ENCODE data around the gene IGSF23. TPM values are rescaled to one million over a fixed set of nuclear protein-coding genes. Genes with fewer than 3 reads are reported as not detected.

IGSF23 gene
- total RNA-seq, 1 experiment from 2014 or later: not detected

DNA sequence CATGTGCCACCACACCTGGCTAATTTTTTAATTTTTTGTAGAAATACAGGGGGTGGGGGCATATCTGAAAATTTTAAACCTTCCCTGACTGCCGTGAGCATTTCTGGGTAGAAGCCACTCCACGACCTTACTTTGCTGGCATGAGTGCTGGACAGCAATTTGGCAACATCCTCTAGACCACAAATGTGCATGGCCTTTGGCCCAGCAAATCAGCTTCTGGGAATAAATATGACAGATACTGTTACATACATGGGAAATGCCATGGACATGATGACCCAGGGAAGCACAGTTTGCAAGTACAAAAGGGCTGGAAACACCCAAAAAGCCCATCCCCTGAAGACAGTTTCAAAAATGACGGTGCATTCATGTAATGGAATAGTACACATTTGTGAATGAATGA lies 27.2 kb downstream of the IGSF23 start:
- no peak for DNase-seq (ENCODE audit: low spot score)

DNA sequence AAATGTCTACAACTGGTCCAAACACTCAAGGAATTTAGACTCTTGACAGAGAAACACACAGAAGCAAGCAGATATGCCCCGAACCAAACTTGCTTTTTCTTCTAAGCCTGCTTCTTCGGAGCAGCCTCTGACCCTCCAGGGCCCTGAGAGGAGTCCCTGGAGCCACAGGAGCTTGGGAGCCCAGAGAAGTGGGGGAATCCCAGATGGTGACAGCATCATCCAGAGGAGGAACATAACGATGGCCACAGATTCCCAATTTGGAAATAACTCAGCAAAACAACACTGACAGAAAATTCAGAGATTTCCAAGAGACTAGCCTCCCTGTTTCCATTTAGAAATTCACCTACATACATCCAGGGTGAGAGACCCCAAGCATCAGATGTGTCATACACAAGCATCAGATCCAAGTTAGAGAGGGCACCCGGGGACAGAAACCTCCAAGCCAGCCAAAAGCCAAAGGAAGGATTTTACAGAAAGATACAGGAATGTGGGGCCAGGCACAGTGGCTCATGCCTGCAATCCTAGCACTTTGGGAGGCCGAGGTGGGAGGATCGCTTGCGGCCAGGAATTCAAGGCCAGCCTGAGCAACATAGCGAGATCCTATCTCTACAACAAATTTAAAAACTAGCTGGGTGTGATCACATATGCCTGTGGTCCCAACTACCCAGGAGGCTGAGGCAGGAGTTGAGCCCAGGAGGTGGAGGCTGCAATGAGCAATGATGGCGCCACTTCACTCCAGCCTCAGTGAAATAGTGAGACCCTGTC lies 28.3 kb downstream of the IGSF23 start:
- no peak for DNase-seq (ENCODE audit: low spot score)

DNA sequence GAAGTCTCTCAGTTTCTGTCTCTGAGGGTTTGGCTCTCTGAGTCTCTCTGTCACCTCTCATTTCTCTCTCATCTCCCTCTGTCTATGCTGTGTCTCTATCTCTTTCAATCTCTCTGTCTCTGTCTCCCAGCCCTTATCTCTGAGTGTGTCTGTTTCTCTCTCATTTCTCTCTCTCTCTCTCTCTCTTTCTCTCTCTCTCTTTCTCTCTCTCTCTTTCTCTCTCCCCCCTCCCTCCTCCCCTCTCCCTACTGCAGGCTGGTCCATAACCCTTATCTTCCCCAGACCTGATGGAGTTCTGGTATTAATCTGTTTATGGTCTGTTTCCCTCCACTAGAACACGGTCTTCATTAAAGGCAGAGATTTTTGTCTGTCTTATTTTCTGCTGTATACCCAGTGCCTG lies 29.0 kb downstream of the IGSF23 start:
- DNase-seq (ENCODE audit: low spot score): no peak

DNA sequence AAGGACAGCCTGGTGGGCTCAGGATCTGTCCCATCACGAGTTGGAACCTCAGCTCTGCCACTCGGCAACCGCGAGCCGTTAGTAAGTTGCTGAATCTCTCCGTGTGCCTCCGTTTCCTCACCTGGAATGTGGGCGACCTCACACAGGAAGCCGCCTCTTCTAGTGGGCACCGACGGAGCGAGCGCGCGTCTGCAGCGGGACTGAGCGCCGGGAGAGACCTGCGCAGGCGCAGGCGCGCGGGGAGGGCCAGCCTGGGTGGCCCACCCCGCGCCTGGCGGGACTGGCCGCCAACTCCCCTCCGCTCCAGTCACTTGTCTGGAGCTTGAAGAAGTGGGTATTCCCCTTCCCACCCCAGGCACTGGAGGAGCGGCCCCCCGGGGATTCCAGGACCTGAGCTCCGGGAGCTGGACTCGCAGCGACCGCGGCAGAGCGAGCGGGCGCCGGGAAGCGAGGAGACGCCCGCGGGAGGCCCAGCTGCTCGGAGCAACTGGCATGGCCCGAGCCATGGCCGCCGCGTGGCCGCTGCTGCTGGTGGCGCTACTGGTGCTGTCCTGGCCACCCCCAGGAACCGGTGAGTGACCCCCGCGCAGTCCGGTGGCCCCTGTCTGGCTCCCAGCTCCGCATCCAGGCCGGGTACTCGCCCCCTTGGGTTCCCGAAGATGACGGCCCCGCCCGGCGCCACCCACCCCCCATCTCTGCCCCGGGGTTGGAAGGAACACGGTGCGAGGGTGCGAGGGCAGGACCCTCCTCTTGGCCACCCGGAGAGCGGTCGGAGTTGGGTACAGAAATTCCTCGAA lies 30.4 kb downstream of the IGSF23 start, which contains the start of gene PVR:
PVR (plus strand) TSS at position 306 of the 797 bp plus-strand sequence; CDS start at position 493, 187 bp downstream.
- peak; percentile 95 for DNase-seq (ENCODE audit: low spot score)

DNA sequence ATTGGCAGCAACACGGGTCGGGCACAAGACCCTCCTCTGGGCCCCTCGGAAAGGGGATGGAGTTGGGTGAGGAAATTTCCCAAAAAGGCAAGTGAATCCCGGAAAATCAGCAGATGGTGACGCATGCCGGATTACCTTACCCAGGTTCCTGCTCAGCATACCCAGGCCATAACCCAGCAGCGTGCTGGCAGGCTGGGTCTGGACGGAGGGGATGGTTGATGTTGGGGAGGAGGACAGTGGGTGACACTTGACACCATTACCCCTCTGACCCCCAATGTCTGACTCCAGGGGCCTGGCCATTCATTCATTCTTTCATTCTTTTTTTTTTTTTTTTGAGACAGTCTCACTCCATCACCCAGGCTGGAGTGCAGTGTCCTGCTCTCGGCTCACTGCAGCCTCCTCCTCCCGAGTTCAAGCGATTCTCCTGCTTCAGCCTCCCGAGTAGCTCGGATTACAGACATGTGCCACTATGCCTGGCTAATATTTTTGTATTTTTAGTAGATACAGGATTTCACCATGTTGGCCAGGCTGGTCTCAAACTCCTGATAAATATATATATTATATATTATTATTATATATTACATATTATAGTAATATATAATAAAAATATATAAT lies 31.1 kb downstream of the IGSF23 start:
- peak; percentile 77 for DNase-seq (ENCODE audit: low spot score)

DNA sequence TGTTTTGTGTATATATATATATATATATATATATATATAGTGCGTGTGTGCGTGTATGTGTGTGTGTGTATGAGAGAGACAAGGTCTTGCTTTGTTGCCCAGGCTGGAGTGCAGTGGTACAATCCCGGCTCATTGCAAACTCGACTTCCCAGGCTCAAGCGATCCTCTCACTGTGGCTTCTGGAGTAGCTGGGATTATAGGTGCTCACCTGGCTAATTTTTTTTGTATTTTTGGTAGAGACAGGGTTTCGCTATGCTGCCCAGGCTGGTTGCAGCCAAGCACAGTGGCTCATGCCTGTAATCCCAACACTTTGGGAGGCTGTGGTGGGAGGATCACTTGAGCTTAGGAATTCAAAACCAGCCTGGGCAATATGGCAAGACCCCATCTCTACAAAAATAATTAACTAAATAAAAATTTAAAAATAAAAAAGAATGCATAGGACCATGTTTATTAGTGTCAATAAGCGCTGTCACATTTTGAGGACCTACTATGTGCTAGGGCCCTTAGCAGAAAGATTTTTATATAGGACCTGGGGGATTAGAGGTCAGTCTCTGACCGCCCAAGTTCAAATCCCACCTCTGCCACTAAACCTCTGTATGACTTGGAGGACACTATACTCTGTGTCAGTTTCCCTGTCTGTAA lies 32.2 kb downstream of the IGSF23 start:
- no peak for DNase-seq (ENCODE audit: low spot score)

DNA sequence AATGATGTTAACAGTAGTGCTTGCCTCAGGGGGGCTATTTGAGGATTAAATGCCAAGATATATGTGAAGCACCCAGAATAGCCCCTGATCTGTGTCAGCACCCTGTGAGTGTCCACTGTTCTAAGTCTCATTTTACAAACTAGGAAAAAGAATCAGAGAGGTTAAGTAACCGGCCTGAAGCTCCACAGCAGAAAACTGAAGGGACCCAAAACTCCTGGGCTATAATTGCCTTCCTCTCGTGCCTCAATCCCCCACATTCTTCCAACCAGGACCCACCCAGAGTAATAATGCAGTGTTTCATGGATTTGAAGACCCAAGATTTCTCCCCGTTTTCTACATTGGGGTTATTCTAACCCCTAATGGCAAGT lies 32.7 kb downstream of the IGSF23 start:
- no peak for DNase-seq (ENCODE audit: low spot score)

DNA sequence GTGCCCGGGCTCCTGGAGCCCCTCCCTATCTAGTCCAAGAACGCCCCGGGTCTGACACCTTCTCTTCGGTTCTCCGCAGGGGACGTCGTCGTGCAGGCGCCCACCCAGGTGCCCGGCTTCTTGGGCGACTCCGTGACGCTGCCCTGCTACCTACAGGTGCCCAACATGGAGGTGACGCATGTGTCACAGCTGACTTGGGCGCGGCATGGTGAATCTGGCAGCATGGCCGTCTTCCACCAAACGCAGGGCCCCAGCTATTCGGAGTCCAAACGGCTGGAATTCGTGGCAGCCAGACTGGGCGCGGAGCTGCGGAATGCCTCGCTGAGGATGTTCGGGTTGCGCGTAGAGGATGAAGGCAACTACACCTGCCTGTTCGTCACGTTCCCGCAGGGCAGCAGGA lies 33.8 kb downstream of the IGSF23 start:
- no peak for DNase-seq (ENCODE audit: low spot score)

DNA sequence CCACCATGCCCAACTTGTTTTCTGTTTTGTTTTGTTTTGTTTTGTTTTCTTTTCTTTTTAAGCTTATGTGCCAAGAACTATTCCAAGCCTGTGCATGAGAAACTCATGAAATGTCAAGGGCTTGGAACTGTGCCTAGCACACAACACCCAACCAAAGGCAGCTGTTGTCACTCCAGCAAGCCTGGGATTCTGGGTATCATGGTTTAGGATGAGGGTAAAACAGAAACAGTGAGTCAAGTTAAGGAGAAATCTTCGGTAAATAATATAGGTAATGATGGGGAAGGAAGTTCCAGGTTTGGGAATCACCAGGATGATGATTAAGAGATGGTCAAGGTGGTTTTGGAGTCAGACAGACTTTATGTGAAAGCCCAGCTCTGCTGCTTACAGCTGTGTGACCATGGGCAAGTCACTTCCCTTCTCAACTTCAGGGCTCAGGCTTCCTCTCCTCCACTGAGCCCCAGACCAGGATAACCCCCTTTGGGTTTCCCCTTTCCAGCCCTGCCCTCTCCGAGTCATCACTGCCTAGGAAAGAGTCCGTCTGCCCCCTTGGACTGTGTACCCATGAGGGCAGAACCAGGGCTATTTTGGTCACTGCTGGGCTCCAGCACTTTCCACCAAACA lies 35.4 kb downstream of the IGSF23 start:
- no peak for DNase-seq (ENCODE audit: low spot score)

DNA sequence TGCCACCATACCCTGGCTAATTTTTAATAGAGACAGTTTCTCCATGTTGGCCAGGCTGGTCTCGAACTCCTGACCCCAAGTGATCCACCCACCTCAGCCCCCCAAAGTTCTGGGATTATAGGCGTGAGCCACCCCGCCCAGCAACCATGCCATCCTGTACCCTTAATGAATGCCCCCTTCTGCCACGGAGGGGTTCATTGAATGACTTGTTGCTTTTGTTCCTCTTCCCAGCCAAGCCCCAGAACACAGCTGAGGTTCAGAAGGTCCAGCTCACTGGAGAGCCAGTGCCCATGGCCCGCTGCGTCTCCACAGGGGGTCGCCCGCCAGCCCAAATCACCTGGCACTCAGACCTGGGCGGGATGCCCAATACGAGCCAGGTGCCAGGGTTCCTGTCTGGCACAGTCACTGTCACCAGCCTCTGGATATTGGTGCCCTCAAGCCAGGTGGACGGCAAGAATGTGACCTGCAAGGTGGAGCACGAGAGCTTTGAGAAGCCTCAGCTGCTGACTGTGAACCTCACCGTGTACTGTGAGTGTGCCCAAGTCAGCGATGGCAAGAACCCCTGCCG lies 36.3 kb downstream of the IGSF23 start:
- peak; percentile 1 for DNase-seq (ENCODE audit: low spot score)

DNA sequence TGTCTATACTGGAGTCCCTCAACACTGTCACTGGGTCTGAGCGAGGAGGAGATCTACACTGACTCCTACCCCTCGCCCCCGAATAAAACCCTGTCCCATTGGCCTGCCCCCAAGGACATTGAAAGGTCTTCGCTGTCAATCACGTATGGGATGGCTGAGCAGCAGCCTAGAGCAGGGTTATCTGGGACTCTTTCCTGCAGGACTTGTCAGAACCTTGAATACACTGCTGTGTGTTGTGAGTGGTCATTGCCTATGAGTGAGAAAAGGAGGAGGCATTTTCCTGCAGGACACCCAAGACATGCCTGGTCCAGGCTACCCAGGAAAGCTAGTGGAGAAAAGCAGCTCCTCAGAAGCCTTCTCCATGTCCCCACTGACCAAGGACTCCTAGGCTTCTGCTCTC lies 40.0 kb downstream of the IGSF23 start:
- DNase-seq (ENCODE audit: low spot score): peak; percentile 19

DNA sequence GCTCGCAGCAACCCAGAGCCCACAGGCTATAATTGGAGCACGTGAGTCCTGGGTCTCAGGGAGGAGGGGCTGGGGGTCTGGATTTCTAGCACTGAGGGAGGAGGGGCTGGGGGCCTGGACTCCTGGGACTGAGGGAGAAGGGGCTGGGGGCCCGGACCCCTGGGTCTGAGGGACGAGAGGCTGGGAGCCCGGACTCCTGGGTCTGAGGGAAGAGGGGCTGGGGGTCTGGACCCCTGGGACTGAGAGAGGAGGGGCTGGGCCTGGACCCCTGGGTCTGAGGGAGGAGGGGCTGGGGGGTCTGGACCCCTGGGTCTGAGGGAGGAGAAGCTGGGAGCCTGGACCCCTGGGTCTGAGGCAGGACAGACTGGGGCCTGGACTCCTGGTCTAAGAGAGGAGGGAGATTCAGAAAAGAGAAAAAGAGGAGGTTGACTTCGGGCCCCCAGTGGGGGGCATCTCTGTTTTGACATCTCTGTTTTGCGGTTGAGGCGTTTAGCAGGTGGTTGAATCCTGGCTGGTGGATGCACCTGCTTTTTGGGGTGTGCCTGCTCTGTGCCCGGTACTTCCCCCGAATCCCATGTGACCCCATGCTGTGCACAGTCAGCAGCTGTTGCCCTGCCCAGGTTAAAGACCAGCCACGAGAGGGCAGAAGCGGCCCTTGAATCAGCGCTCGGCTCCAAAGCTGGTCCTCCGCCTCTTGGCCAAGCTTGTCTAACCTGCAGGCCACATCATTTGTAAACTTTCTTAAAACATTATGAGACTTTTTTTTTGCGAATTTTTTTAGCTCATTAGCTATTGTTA lies 40.8 kb downstream of the IGSF23 start:
- peak; percentile 94 for DNase-seq (ENCODE audit: low spot score)

DNA sequence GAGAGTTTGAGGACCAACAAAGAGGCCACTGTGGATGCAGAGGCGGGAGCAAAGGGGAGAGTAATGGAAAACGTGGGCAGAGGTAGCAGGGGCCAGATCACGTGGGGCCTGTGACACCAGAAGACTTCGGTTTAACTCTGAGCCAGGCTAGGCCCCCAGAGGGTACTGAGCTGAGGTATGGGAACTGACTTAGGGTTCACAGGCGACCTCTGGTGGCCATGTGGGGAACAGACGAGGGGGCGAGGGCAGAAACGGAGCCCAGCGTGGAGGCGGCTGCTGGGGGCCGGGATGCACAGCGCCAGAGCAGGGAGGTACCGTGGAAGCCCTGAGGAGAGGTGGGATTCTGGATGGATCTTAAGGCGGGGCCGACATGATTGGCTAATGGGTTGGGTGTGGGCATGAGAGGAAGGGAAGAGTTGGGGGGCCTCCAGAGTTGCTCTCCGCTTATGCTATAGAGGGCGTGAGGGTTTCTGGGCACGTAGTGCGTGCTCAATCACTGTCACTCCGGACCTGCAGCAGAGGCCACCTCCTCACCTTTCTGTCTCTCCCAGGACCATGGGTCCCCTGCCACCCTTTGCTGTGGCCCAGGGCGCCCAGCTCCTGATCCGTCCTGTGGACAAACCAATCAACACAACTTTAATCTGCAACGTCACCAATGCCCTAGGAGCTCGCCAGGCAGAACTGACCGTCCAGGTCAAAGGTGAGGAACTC lies 44.0 kb downstream of the IGSF23 start:
- DNase-seq (ENCODE audit: low spot score): peak; percentile 80

DNA sequence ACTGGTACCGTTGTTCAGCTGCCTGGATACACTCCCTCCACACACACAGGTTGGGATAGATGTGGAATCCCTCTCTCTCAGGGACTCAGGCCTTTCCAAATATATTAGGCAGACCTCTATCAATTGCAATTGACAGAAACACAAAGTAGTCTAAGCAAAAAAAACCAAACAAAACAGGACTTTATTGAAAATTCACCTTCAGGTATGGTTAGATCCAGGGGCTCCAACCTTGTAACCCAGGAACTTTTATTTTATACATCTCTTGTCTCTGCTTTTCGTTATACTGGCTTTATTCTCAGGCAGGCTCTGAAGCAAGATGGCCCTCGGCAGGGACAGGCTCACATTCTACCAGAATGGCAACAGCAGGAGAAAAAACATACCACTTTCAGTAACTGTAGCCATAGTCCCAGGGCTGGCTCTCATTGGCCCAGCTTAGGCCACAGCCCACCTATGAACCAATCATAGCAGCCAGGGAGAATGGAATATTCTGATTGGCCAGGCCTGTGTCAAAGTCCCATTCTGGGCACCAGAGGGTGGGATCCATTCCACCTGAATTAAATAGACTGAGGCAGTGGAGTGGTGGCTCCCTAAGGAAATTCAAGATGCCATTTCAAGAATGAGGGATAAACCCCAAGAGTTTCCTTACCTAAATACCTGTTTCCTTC lies 44.8 kb downstream of the IGSF23 start:
- DNase-seq (ENCODE audit: low spot score): no peak

DNA sequence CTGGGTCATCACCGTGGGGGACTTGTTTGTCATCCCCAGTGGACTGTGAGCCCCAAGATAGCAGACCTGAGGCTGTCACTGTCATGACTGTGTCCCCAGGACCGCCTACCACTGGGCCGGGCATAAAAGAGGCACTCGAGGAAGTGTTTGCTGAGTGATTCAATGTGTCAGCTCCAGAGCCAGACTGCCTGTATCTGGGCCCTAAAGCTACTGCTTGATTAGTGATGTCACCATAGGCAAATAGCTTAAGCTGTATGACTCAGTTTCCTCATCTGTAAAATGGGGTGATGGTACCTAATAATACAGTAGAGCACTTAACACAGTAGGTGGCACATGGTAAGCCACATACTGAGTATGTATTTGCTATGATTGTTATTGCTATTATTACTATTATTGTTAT lies 46.7 kb downstream of the IGSF23 start:
- DNase-seq (ENCODE audit: low spot score): no peak

DNA sequence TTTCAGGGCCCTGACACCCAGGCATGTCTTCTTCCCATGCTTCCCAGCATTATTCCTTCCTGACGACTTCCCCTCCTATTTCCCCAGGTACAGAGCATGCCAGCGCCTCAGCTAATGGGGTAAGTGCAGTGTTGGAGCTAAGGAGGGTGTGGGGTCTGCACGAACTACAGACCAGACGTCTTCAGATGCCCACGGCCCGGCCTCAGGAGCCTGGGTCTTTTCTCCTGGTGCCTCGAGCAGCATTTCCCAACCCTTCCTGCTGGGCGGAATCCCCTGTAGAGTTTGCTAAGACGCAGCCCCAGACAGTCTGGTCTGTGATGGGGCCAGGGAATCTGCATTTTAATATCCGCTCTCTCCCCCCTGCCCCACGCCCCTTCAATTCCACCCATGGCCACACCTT lies 47.8 kb downstream of the IGSF23 start:
- DNase-seq (ENCODE audit: low spot score): no peak

DNA sequence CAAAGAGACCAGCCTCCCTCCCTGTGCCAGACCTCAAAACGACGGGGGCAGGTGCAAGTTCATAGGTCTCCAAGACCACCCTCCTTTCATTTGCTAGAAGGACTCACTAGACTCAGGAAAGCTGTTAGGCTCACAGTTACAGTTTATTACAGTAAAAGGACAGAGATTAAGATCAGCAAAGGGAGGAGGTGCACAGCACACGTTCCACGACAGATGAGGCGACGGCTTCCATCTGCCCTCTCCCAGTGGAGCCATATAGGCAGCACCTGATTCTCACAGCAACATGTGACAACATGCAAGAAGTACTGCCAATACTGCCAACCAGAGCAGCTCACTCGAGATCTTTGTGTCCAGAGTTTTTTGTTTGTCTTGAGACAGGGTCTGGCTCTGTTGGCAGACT lies 48.5 kb downstream of the IGSF23 start:
- no peak for DNase-seq (ENCODE audit: low spot score)

DNA sequence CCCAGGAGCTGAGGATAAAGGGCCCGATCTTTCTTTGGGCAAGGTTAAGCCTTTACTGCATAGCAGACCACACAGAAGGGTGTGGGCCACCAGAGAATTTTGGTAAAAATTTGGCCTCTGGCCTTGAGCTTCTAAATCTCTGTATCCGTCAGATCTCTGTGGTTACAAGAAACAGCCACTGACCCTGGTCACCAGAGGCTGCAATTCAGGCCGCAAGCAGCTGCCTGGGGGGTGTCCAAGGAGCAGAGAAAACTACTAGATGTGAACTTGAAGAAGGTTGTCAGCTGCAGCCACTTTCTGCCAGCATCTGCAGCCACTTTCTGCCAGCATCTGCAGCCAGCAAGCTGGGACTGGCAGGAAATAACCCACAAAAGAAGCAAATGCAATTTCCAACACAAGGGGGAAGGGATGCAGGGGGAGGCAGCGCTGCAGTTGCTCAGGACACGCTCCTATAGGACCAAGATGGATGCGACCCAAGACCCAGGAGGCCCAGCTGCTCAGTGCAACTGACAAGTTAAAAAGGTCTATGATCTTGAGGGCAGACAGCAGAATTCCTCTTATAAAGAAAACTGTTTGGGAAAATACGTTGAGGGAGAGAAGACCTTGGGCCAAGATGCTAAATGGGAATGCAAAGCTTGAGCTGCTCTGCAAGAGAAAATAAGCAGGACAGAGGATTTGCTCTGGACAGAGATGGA lies 49.5 kb downstream of the IGSF23 start:
- no peak for DNase-seq (ENCODE audit: low spot score)

DNA sequence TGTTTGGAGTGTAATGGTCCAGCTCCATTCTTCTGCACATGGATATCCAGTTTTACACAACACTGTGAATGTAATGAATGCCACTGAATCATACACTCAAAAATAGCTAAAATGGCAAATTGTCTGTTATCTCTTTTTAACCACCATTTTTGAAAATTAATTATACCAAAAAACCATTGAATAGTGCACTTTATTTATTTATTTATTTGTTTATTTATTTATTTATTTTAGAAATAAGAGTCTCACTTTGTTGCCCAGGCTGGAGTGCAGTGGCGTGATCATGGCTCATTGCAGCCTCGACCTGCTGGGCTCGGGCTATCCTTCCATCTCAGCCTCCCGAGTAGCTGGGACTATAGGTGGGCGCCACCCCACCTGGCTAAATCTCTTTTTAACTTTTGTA lies 50.6 kb downstream of the IGSF23 start:
- no peak for DNase-seq (ENCODE audit: low spot score)

Data from HT-29 (cell line).